ENCODE results near the gene CLDN22.

- no peak for TF ChIP-seq CTCF (IDR thresholded peaks at IDR 0.05)
- TF ChIP-seq POLR2AphosphoS5 (IDR thresholded peaks at IDR 0.05) = no peak
- no peak for TF ChIP-seq EP300 (IDR thresholded peaks at IDR 0.05)
- TF ChIP-seq POLR2A (IDR thresholded peaks at IDR 0.05) = no peak
Measured at GRCh38 chr4:183287309-183287659, 32.8 kb downstream of the CLDN22 start.

All from upper lobe of left lung (tissue), 4 donors.